Measurements from ENCODE around the gene LTB.

The LTB gene

DNA sequence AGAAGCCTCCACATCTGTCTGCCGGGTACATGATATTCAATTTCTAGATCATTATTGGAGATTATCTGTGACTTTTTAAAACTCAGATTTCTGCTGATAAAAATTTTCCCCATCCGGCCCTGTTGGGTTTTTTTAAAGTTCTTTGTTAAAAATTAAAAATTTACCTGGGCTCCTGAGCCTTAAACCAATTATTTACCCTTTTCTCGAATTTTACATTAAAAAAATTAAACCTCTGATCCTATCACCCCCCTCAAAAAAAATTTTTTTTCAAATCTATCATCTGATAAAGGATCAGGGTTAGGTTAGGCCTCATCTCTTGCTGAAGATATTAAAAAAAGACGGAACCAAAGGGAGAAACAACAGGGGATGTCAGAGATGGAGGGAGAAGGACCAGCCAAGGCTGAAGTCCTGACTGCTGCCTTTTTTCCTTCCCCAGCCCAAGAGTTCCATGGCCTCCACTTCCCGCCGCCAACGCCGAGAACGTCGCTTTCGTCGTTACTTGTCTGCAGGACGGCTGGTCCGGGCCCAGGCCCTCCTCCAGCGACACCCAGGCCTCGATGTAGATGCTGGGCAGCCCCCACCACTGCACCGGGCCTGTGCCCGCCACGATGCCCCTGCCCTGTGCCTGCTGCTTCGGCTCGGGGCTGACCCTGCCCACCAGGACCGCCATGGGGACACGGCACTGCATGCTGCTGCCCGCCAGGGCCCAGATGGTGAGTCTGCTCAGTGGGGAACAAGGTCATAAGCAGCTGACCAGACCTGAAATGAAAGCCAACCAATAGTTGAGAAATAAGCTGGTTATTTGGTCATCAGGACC lies 34.3 kb downstream of the LTB start:
- TF ChIP-seq, protein P1, sequence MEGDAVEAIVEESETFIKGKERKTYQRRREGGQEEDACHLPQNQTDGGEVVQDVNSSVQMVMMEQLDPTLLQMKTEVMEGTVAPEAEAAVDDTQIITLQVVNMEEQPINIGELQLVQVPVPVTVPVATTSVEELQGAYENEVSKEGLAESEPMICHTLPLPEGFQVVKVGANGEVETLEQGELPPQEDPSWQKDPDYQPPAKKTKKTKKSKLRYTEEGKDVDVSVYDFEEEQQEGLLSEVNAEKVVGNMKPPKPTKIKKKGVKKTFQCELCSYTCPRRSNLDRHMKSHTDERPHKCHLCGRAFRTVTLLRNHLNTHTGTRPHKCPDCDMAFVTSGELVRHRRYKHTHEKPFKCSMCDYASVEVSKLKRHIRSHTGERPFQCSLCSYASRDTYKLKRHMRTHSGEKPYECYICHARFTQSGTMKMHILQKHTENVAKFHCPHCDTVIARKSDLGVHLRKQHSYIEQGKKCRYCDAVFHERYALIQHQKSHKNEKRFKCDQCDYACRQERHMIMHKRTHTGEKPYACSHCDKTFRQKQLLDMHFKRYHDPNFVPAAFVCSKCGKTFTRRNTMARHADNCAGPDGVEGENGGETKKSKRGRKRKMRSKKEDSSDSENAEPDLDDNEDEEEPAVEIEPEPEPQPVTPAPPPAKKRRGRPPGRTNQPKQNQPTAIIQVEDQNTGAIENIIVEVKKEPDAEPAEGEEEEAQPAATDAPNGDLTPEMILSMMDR (IDR thresholded peaks at IDR 0.05; ENCODE audit: control insufficient read depth, insufficient read depth, low read depth, low read length, missing control alignments) = no peak
- H3K4me3 ChIP-seq (ENCODE audit: control insufficient read depth, low read depth, low read length) = peak overlapping the region; percentile 55
- DNase-seq (ENCODE audit: low read depth) = no peak

GRCh38 chr6:31546958-31547726 lies 35.1 kb downstream of the LTB start, which contains the start of gene NFKBIL1:
Gene NFKBIL1, plus strand, starts transcription at chr6:31547608. Its CDS starts 87 bp downstream, at chr6:31547695.
- TF ChIP-seq, protein P1 (IDR thresholded peaks at IDR 0.05; ENCODE audit: control insufficient read depth, insufficient read depth, low read depth, low read length, missing control alignments) = no peak
- peak within 1 kb of the TSS; percentile 55 for H3K4me3 ChIP-seq (ENCODE audit: control insufficient read depth, low read depth, low read length)
- DNase-seq (ENCODE audit: low read depth) = peak; percentile 93

- peak; percentile 78 for DNase-seq (ENCODE audit: low read depth)
- H3K4me3 ChIP-seq (ENCODE audit: control insufficient read depth, low read depth, low read length) = peak within 1 kb of the TSS; percentile 55
- TF ChIP-seq, protein P1 (IDR thresholded peaks at IDR 0.05; ENCODE audit: control insufficient read depth, insufficient read depth, low read depth, low read length, missing control alignments) = peak; percentile 100
These were observed 35.8 kb downstream of the LTB start, which contains the start of gene ATP6V1G2 for GRCh38 chr6:31546339-31546957. Gene ATP6V1G2, minus strand, starts transcription at chr6:31546608. Its CDS starts 49 bp downstream, at chr6:31546559.

DNA sequence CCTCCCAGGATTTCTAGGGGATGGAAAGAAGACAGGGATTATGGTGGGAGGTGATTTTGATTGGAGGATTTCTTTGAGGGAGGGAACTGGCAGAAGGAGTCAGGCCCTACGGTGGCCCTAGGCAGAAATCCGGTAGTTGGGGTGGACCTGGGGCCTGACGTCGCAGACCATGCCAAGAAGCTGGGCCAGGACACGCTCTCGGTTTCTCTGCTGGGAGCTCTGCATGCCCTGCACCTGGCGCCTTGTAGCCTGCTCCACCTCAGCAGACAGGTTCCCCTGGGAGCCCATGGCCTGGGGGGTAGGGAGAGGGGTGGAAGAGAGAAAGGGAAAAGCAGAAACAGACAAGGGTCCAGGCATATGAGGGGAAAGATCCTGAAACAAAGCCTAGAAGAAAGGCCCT lies 36.9 kb downstream of the LTB start:
- TF ChIP-seq, protein P1 (IDR thresholded peaks at IDR 0.05; ENCODE audit: control insufficient read depth, insufficient read depth, low read depth, low read length, missing control alignments) = no peak
- no peak overlapping the region for H3K4me3 ChIP-seq (ENCODE audit: control insufficient read depth, low read depth, low read length)
- DNase-seq (ENCODE audit: low read depth) = no peak

GRCh38 chr6:31544676-31545075 lies 37.5 kb downstream of the LTB start:
- no peak overlapping the region for H3K4me3 ChIP-seq (ENCODE audit: control insufficient read depth, low read depth, low read length)
- TF ChIP-seq, protein P1 (IDR thresholded peaks at IDR 0.05; ENCODE audit: control insufficient read depth, insufficient read depth, low read depth, low read length, missing control alignments) = no peak
- no peak for DNase-seq (ENCODE audit: low read depth)

DNA sequence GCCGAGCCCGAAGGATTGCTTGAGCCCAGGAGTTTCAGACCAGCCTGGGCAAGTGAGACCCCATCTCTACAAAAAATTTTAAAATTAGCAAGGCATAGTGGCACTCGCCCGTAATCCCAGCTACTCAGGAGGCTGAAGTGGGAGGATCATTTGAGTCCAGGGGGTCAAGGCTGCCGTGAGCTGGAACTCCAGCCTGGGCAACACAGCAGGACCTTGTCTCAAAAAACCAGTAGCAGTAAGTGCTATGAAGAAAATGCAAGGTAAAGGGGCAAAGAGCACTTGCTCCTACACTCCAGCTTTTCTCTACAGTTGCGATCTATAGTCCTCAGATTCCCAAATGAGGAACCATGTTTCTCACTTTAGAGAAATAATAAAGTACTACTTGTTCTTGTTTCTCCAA lies 38.6 kb downstream of the LTB start:
- DNase-seq (ENCODE audit: low read depth) = no peak
- no peak overlapping the region for H3K4me3 ChIP-seq (ENCODE audit: control insufficient read depth, low read depth, low read length)
- TF ChIP-seq, protein P1 (IDR thresholded peaks at IDR 0.05; ENCODE audit: control insufficient read depth, insufficient read depth, low read depth, low read length, missing control alignments) = no peak
